ENCODE measurements around the gene SUSD3.

DNA sequence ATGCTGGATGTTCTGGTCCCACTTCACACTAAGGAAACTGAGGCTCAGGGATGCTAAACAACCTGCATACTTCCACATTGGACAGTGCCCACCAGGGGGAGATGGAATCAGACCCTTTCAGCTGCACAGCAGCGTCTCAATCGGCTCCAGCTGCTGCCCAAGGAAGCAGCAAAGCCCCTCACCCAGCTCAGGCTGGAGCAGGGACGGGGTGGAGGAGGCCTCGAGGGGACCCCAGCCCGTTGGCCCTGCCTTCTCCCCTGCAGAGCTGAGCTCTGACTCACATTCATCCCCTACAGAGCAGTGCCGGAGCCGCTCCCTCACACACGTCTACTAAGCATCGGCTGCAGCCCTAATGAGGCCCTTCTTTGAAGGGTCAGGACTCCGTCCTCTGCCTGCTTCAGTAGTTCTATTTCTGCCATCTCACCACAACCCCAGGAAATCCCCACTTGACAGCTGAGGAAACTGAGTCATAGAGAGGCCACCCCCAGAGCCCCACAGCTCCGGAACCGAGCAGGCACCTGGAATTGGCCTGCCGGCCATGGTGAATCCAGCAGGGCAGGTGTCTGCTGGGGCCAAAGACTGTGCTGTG is 21.5 kb upstream of the SUSD3 start:
- TF ChIP-seq TP53 (CRISPR knock-in tag; IDR thresholded peaks at IDR 0.05) (no peak), USF2 (CRISPR knock-in tag; IDR thresholded peaks at IDR 0.05) (no peak), KAT7 (CRISPR knock-in tag; IDR thresholded peaks at IDR 0.05; ENCODE audit: borderline replicate concordance) (no peak), CTCF (IDR thresholded peaks at IDR 0.05) (no peak), NFYB (CRISPR knock-in tag; conservative IDR thresholded peaks at IDR 0.05; ENCODE audit: low read depth) (no peak), ETV6 (CRISPR knock-in tag; IDR thresholded peaks at IDR 0.05) (no peak), SMAD3 (CRISPR knock-in tag; IDR thresholded peaks at IDR 0.05; ENCODE audit: borderline replicate concordance) (no peak), CREB1 (CRISPR knock-in tag; IDR thresholded peaks at IDR 0.05) (no peak), NR1H2 (CRISPR knock-in tag; IDR thresholded peaks at IDR 0.05) (no peak), ZSCAN18 (CRISPR knock-in tag; IDR thresholded peaks at IDR 0.05) (no peak)
- TF ChIP-seq, protein P1, sequence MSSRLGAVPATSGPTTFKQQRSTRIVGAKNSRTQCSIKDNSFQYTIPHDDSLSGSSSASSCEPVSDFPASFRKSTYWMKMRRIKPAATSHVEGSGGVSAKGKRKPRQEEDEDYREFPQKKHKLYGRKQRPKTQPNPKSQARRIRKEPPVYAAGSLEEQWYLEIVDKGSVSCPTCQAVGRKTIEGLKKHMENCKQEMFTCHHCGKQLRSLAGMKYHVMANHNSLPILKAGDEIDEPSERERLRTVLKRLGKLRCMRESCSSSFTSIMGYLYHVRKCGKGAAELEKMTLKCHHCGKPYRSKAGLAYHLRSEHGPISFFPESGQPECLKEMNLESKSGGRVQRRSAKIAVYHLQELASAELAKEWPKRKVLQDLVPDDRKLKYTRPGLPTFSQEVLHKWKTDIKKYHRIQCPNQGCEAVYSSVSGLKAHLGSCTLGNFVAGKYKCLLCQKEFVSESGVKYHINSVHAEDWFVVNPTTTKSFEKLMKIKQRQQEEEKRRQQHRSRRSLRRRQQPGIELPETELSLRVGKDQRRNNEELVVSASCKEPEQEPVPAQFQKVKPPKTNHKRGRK (CRISPR knock-in tag; IDR thresholded peaks at IDR 0.05; ENCODE audit: borderline replicate concordance): no peak
- TF ChIP-seq, protein P2, sequence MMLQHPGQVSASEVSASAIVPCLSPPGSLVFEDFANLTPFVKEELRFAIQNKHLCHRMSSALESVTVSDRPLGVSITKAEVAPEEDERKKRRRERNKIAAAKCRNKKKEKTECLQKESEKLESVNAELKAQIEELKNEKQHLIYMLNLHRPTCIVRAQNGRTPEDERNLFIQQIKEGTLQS (CRISPR knock-in tag; conservative IDR thresholded peaks at IDR 0.05): no peak
- TF ChIP-seq, protein P3, sequence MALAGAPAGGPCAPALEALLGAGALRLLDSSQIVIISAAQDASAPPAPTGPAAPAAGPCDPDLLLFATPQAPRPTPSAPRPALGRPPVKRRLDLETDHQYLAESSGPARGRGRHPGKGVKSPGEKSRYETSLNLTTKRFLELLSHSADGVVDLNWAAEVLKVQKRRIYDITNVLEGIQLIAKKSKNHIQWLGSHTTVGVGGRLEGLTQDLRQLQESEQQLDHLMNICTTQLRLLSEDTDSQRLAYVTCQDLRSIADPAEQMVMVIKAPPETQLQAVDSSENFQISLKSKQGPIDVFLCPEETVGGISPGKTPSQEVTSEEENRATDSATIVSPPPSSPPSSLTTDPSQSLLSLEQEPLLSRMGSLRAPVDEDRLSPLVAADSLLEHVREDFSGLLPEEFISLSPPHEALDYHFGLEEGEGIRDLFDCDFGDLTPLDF (CRISPR knock-in tag; IDR thresholded peaks at IDR 0.05): no peak
